ENCODE results near the gene SYDE1. TPM values are rescaled to one million over a fixed set of nuclear protein-coding genes. Genes with fewer than 3 reads are reported as not detected.

The SYDE1 gene
- total RNA-seq, 1 donor: 51.0 TPM

DNA sequence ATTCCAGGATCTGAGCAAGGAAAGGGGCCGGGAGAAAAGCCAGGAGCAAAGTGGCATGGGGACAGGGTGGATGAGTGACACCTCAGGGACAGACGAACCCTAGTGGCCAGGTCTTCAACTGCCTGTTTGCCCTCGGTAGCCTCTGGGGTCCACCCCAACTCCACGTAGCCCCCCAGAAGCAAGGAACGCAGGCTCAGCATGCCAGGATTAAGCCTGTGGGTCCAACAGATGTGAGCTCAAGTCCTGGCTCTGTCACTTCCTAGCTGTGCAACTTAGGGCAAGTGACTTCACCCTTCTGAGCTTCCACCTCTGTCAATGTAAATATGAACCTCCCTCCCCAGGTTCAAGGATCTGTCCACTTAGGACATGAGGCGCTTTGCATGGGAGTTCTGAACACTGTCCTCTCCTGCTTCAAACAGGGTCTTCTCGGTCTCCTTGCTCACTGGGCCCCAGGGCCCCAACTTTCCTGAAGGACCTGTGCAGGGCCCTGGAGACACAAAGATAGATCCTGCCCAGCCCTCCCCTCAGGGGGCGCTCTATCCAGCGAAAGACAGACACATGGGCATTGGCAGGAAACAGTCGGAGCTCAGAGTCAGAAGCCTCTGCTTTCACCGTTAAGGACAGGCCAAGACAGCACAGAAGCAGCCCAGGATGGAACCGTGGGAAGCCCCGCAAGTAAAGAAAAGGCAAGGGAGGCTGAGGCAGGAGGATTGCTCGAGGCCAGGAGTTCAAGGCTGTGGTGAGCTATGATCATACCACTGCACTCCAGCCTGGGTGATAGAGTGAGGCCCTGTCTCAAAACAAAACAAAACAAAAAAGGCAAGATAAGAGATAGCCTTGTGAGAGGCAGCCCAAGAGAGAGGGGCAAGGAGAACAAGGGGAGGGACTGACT is 13.2 kb downstream of the SYDE1 start:
- TF ChIP-seq, protein P1, sequence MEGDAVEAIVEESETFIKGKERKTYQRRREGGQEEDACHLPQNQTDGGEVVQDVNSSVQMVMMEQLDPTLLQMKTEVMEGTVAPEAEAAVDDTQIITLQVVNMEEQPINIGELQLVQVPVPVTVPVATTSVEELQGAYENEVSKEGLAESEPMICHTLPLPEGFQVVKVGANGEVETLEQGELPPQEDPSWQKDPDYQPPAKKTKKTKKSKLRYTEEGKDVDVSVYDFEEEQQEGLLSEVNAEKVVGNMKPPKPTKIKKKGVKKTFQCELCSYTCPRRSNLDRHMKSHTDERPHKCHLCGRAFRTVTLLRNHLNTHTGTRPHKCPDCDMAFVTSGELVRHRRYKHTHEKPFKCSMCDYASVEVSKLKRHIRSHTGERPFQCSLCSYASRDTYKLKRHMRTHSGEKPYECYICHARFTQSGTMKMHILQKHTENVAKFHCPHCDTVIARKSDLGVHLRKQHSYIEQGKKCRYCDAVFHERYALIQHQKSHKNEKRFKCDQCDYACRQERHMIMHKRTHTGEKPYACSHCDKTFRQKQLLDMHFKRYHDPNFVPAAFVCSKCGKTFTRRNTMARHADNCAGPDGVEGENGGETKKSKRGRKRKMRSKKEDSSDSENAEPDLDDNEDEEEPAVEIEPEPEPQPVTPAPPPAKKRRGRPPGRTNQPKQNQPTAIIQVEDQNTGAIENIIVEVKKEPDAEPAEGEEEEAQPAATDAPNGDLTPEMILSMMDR (IDR thresholded peaks at IDR 0.05; ENCODE audit: insufficient read depth, low read depth, low read length): no peak
- no peak overlapping the region for H3K4me3 ChIP-seq (ENCODE audit: low read depth, low read length)

DNA sequence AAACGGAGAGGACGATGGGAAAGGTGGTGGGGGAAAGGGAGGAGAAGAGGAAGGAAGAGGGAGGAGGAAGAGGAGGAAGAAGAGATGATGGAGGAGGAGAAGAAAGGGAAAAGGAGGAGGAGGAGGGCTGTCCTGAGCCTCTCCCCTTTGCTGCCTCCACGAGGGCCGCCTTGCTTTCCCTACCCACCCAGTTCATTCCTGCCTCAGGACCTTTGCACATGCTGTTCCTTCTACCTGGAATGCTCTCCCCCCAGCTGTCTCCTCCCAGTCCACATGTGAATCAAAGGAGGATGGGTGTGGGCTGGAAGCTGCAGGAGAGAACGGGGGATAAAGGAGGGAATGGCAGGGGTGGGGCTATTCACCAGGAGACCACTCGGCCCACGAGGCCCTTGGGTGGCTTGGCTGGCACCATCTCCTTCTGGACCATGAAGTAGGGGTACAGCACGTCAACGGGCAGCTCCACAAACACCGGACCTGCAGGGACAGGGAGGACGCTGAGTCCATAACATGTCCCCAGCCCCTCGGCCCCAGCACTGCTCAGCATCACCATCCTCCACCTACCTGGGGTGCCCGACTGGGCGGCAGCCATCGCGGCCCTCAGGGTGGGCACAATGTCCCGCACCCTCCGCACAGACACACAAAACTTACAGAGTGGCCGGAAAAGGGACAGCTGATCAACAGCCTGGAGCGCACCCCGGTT is 15.3 kb downstream of the SYDE1 start:
- TF ChIP-seq, protein P1 (IDR thresholded peaks at IDR 0.05; ENCODE audit: insufficient read depth, low read depth, low read length): no peak
- no peak overlapping the region for H3K4me3 ChIP-seq (ENCODE audit: low read depth, low read length)
- no peak for DNase-seq (ENCODE audit: low read depth)

More for the DNA sequence above, 13.2 kb downstream of the SYDE1 start:
- no peak for DNase-seq (ENCODE audit: low read depth)

DNA sequence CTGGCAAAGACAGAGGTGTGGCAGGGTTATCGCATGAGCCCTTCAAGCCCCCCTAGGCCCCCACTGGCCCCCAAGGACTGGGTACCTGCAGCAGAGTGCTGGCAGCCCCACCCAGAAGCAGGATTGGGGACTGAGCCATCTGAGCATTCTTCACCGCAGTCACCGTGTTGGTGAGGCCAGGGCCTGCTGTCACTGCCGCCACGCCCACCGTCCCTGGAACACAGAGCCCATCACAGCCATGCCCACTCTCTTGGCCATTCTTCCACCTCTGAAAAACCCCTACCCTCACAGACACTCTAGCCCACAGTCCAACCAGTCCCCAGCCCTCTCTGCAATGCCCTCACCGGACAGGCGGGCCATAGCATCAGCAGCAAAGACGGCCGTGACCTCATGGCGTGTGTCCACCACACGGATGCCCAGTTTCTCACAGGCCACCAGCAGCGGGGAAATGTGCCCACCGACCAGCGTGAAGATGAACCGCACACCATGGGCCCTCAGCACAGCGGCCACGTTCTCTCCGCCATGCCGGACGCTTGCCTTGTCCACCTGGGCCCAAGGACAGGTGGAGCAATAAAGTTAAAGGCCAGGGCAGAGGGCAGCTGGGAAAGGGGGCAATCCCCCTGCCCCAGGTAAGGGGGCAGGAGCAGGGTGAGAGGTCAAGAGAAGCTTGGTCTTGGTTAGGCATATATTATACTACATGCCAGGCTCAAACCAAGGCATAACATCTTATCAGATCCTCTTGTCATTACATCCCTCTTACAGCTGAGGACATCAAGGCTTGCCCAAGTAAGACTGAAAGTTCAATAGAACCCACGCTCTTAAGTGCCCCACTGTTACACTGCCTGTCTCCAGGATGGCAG is 16.1 kb downstream of the SYDE1 start:
- H3K4me3 ChIP-seq (ENCODE audit: low read depth, low read length): no peak overlapping the region
- no peak for DNase-seq (ENCODE audit: low read depth)
- TF ChIP-seq, protein P1 (IDR thresholded peaks at IDR 0.05; ENCODE audit: insufficient read depth, low read depth, low read length): no peak

DNA sequence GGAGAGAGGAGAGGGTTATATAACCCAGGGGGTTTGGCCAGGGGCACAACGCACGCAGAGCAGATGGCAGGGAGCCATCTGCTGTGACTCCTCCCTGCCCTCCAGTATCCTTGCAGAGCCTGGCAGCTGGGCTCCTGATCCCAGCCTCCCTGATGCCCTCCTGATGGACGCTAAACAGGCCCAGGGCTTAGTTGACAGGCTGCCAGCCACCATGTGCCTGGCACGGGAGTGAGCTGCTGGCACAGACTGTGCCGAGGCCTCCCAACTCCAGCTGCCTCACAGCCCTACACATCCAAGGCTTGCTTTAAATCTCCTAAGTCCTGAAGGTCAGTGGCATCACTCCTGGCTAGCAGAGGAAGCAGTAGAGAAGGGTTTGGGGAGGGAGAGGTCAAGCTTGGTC is 16.7 kb downstream of the SYDE1 start:
- no peak for DNase-seq (ENCODE audit: low read depth)
- TF ChIP-seq, protein P1 (IDR thresholded peaks at IDR 0.05; ENCODE audit: insufficient read depth, low read depth, low read length): no peak
- peak overlapping the region; percentile 74 for H3K4me3 ChIP-seq (ENCODE audit: low read depth, low read length)

DNA sequence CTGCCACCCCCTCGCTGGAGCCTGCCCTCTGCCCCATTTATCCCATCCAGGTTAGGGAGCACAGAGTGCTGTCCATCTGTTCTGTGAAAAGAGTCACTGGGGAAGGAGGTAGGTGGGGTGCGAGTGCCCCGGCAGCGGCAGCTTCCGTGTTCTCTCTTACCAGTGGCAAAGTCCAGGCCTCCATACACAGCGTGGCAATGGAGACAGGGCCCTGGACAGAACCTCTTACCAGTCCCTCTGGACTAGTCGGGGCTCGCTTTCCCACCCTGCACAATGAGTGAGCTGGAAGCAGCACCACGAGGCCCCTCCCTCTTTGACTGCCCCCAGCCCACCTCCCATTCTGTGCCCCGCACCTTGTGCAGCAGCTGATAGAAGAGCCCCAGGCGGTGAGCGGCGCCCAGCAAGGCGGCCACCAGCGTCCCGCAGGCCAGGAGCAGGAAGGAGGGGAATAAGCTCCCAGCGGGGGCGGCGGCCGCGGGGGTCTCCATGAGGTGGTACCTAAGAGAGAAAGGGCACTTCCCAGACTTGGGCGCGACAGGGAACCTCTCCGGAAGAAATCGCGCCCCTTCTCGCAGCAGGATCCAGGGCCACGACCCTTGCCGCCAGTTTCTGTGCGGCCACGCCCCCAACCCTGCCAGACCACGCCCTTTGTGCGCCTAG is 17.5 kb downstream of the SYDE1 start:
- no peak for DNase-seq (ENCODE audit: low read depth)

More for the DNA sequence above, 17.5 kb downstream of the SYDE1 start:
- TF ChIP-seq, protein P1 (IDR thresholded peaks at IDR 0.05; ENCODE audit: insufficient read depth, low read depth, low read length): no peak
- H3K4me3 ChIP-seq (ENCODE audit: low read depth, low read length): peak overlapping the region; percentile 74
